ENCODE data around the gene PHACTR4.

DNA sequence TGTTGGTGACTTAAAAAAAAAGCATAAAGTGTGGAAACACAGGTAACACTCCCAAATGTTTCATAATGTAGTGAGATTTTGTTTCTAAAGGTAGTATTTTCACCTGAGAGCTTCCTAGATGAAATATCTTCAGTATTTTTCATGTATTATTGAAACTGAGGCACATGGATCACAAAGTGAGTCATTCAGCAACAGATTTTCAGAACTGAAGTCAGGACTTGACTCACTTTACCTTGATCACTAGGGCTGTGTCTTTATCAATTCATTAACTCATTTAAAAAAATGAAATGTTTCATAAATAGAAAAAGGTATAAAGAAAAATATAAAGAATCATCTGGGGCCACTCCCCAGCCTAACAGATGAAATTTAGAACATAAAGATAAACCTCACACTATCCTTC lies 69.8 kb downstream of the PHACTR4 start:
- TF ChIP-seq BCL11B (tag by site-specific recombination; IDR thresholded peaks at IDR 0.05; ENCODE audit: low read depth), result no peak
- TF ChIP-seq, protein P1, sequence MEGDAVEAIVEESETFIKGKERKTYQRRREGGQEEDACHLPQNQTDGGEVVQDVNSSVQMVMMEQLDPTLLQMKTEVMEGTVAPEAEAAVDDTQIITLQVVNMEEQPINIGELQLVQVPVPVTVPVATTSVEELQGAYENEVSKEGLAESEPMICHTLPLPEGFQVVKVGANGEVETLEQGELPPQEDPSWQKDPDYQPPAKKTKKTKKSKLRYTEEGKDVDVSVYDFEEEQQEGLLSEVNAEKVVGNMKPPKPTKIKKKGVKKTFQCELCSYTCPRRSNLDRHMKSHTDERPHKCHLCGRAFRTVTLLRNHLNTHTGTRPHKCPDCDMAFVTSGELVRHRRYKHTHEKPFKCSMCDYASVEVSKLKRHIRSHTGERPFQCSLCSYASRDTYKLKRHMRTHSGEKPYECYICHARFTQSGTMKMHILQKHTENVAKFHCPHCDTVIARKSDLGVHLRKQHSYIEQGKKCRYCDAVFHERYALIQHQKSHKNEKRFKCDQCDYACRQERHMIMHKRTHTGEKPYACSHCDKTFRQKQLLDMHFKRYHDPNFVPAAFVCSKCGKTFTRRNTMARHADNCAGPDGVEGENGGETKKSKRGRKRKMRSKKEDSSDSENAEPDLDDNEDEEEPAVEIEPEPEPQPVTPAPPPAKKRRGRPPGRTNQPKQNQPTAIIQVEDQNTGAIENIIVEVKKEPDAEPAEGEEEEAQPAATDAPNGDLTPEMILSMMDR (tag by site-specific recombination; IDR thresholded peaks at IDR 0.05), result no peak
- TF ChIP-seq ZNF555 (tag by site-specific recombination; conservative IDR thresholded peaks at IDR 0.05), result no peak
- TF ChIP-seq REPIN1 (tag by site-specific recombination; IDR thresholded peaks at IDR 0.05; ENCODE audit: low read depth), result no peak
- no peak for TF ChIP-seq ZNF398 (tag by site-specific recombination; IDR thresholded peaks at IDR 0.05)
- TF ChIP-seq ZNF610 (tag by site-specific recombination; IDR thresholded peaks at IDR 0.05; ENCODE audit: borderline replicate concordance), result no peak
- no peak for TF ChIP-seq ZNF175 (tag by site-specific recombination; IDR thresholded peaks at IDR 0.05)
- no peak for TF ChIP-seq SALL2 (tag by site-specific recombination; IDR thresholded peaks at IDR 0.05; ENCODE audit: borderline replicate concordance)
- TF ChIP-seq ZNF571 (tag by site-specific recombination; IDR thresholded peaks at IDR 0.05), result no peak

Measured in HEK293 (cell line).